ENCODE measurements around the gene EFHC1.

DNA sequence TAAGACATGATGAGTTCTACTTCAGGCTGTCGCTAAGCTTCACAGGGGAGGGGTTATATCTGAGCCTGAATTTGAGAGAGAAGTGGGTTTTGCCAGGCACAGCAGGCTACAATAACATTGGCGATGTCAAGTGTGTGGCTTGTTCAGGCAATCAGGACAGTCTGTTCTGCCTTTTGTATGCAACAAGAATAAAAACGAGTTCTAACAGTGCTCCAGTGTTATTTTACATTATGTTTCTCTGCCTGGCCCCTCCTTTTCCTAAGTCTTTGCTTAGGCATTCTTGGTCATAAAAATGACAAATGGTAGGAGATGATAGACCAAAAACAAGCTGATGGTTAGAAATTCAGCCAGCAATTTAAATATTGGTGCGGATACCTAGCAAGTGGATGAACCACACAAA, 31.4 kb upstream of the EFHC1 start:
- TF ChIP-seq CTCF (IDR thresholded peaks at IDR 0.05) (no peak), POLR2A (IDR thresholded peaks at IDR 0.05) (no peak), EP300 (IDR thresholded peaks at IDR 0.05) (peak; percentile 23 to 74)
